ENCODE data around the gene ATP5MG.

DNA sequence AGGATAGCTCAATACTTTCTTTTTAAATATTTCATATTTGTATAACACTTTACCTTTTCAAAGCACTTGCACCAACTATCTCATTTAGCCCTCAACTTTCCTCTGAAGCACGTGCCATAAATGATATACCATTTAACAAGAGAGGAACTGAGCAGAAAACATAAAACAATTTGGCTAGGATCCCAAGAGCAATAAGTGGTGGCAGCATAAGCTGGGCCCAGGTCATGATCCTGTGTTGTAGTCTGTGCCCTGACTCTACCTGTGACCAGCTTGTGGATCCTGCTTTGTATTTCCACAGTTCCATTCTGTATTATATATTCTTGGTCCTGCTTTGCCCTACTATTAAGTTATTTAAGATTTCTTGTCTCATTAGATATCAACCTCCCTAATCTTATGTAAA is 11.5 kb downstream of the ATP5MG start:
- TF ChIP-seq GLIS2 (tag by site-specific recombination; IDR thresholded peaks at IDR 0.05) (no peak), ZNF585B (tag by site-specific recombination; IDR thresholded peaks at IDR 0.05) (no peak), ZFP69B (tag by site-specific recombination; IDR thresholded peaks at IDR 0.05) (no peak), HOXD13 (CRISPR knock-in tag; IDR thresholded peaks at IDR 0.05; ENCODE audit: borderline replicate concordance) (no peak)
- TF ChIP-seq, protein P1, sequence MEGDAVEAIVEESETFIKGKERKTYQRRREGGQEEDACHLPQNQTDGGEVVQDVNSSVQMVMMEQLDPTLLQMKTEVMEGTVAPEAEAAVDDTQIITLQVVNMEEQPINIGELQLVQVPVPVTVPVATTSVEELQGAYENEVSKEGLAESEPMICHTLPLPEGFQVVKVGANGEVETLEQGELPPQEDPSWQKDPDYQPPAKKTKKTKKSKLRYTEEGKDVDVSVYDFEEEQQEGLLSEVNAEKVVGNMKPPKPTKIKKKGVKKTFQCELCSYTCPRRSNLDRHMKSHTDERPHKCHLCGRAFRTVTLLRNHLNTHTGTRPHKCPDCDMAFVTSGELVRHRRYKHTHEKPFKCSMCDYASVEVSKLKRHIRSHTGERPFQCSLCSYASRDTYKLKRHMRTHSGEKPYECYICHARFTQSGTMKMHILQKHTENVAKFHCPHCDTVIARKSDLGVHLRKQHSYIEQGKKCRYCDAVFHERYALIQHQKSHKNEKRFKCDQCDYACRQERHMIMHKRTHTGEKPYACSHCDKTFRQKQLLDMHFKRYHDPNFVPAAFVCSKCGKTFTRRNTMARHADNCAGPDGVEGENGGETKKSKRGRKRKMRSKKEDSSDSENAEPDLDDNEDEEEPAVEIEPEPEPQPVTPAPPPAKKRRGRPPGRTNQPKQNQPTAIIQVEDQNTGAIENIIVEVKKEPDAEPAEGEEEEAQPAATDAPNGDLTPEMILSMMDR (tag by site-specific recombination; IDR thresholded peaks at IDR 0.05) = no peak
